Body of pancreas (tissue), 4 donors: ENCODE data around the gene SFT2D2. TPM values are rescaled to one million over a fixed set of nuclear protein-coding genes. Genes with fewer than 3 reads are reported as not detected.
A peak's percentile ranks its signal among the peaks of the same experiment; 100 is the strongest.

Source experiments
- ATAC-seq: fragments of 150-250 bp; one replicate; pipeline ENCODE4 v1.9.1; 2016
- DNase-seq, 4 donors: peaks; one replicate each; pipeline ENCODE4 v3.0.0-alpha.2; 2019
- H3K27ac ChIP-seq, 4 donors: fragments of 200-600 bp; sonication (generic); 1 replicate in 3 of 4; 2 replicates in 1 of 4; pipeline versions ENCODE4 v1.5.1 to v1.6.1; 2016 to 2019; ENCODE audit warnings: mild to moderate bottlenecking in 1 of 4, mixed read lengths in 1 of 4, moderate library complexity in 1 of 4
- H3K27me3 ChIP-seq, 2 donors: fragments of 200-600 bp; sonication (generic); one replicate each; pipeline ENCODE4 v1.6.0; 2016; ENCODE audit warnings: mild to moderate bottlenecking in 1 of 2
- H3K36me3 ChIP-seq, 2 donors: fragments of 200-600 bp; sonication (generic); replicated peaks in 1 of 2; 2 replicates each; pipeline ENCODE4 v1.5.1; 2016; ENCODE audit warnings: low read depth in 2 of 2; ENCODE audit not compliant: insufficient read depth in 1 of 2
- H3K4me1 ChIP-seq: fragments of 200-600 bp; sonication (generic); one replicate; pipeline ENCODE4 v1.6.0; 2016
- H3K4me3 ChIP-seq, 2 donors: fragments of 200-600 bp; sonication (generic); 1 replicate in 1 of 2; 2 replicates in 1 of 2; pipeline ENCODE4 v1.5.1; 2016 to 2019
- H3K9me3 ChIP-seq, 3 donors: fragments of 200-600 bp; sonication (generic); 1 replicate in 2 of 3; 2 replicates in 1 of 3; pipeline ENCODE4 v1.5.1; 2016
- CTCF ChIP-seq, 7 experiments: fragments of 450-650 bp in 4 of 7; fragments of 200-600 bp in 3 of 7; sonication (generic) in 3 of 7; IDR thresholded peaks; one replicate each; pipeline ENCODE4 v1.5.1; 2016 to 2019; ENCODE audit warnings: antibody characterized with exemption in 7 of 7
- POLR2A ChIP-seq, 3 donors: fragments of 450-650 bp; IDR thresholded peaks; one replicate each; pipeline ENCODE4 v1.6.1; 2016; ENCODE audit warnings: antibody characterized with exemption in 3 of 3, mild to moderate bottlenecking in 2 of 3
- WGBS, 2 donors: methylation state at CpG; one replicate each; pipeline ENCODE4 v1.1.5; 2017; 5-methylcytosine and 5-hydroxymethylcytosine counted together
- intact Hi-C: fragments of 100-400 bp; cut with DNase I; formaldehyde crosslinking; loops from one replicate; pipeline ENCODE4 v1.15.1; 2023
- small RNA-seq: library from RNA; depleted of rRNA; stranded (forward); fragments of <200 nt; gene quantifications from one replicate; pipeline ENCODE3, GENCODE V24; 2016
- total RNA-seq, 2 donors: library from RNA; depleted of rRNA; stranded (reverse); fragments of >200 nt; gene quantifications; one replicate each; pipeline ENCODE4 v1.1.0, GENCODE V29; 2016

The SFT2D2 gene
- total RNA-seq, 2 donors from 2014 or later: 13.8 to 19.5 TPM

GRCh38 chr1:168297019-168297730 is 71.4 kb downstream of the SFT2D2 start:
- intact Hi-C loops: no loop called here
- 75 to 80% methylated on average over 7 of the region's 7 CpGs for WGBS, 2 donors
- DNase-seq (peak in 1 of 4 donors; percentile 13), ATAC-seq (no peak)
- no peak overlapping the region for H3K27ac ChIP-seq
- TF ChIP-seq CTCF (IDR thresholded peaks at IDR 0.05): no peak
- no peak for TF ChIP-seq POLR2A (IDR thresholded peaks at IDR 0.05)
- no peaks in the 10 kb centered on the region for H3K27me3 ChIP-seq
- H3K36me3 ChIP-seq: no peaks in the 10 kb centered on the region
- H3K9me3 ChIP-seq: no peaks in the 10 kb centered on the region
- no peaks in the 10 kb centered on the region for H3K4me1 ChIP-seq
- H3K4me3 ChIP-seq: no peak overlapping the region

GRCh38 chr1:168298446-168298845 is 72.6 kb downstream of the SFT2D2 start:
- Histone ChIP-seq H3K27ac (no peak overlapping the region), H3K9me3 (no peaks in the 10 kb centered on the region), H3K27me3 (no peaks in the 10 kb centered on the region), H3K36me3 (no peaks in the 10 kb centered on the region), H3K4me1 (no peaks in the 10 kb centered on the region), H3K4me3 (no peak overlapping the region)
- no peak for DNase-seq
- TF ChIP-seq POLR2A (IDR thresholded peaks at IDR 0.05): no peak
- TF ChIP-seq CTCF (IDR thresholded peaks at IDR 0.05): no peak
- no peak for ATAC-seq
- intact Hi-C loops: no loop called here
- WGBS, 2 donors: 86 to 89% methylated on average over 3 of the region's 3 CpGs

GRCh38 chr1:168300626-168301025 is 74.8 kb downstream of the SFT2D2 start:
- no peak overlapping the region for H3K4me3 ChIP-seq
- no peaks in the 10 kb centered on the region for H3K9me3 ChIP-seq
- intact Hi-C loops: no loop called here
- 91 to 97% methylated on average over 2 of the region's 2 CpGs for WGBS, 2 donors
- TF ChIP-seq POLR2A (IDR thresholded peaks at IDR 0.05) (no peak), CTCF (IDR thresholded peaks at IDR 0.05) (no peak)
- H3K36me3 ChIP-seq: no peaks in the 10 kb centered on the region
- no peak overlapping the region for H3K27ac ChIP-seq
- DNase-seq: no peak
- no peaks in the 10 kb centered on the region for H3K4me1 ChIP-seq
- no peak for ATAC-seq
- no peaks in the 10 kb centered on the region for H3K27me3 ChIP-seq

- Histone ChIP-seq H3K27ac (no peak overlapping the region), H3K9me3 (no peaks in the 10 kb centered on the region), H3K4me3 (no peak overlapping the region), H3K36me3 (no peaks in the 10 kb centered on the region), H3K4me1 (no peaks in the 10 kb centered on the region), H3K27me3 (no peaks in the 10 kb centered on the region)
- DNase-seq (no peak), ATAC-seq (no peak)
- 58 to 60% methylated on average over 3 of the region's 3 CpGs for WGBS, 2 donors
- intact Hi-C loops: no loop called here
- TF ChIP-seq POLR2A (IDR thresholded peaks at IDR 0.05) (no peak), CTCF (IDR thresholded peaks at IDR 0.05) (no peak)
Measured at GRCh38 chr1:168301664-168302320, 76.0 kb downstream of the SFT2D2 start.

Small RNA genes lying within 50 kb of the gene (small RNA-seq; reads per million reads assigned to genes)
- gene AL021397.1 (not detected), gene RNU6-1310P (not detected)

Other genes starting within 250 kb of the SFT2D2 start
- 1 to 10 TPM; 2.6 to 6.5 TPM for gene GPR161, start 89.1 kb upstream of the SFT2D2 start, total RNA-seq
- gene TIPRL, start 47.0 kb upstream of the SFT2D2 start, total RNA-seq: 10 to 100 TPM in 1 of 2 donors, 1 to 10 TPM in 1; 4.9 to 10.1 TPM
- gene TBX19, start 54.9 kb downstream of the SFT2D2 start, total RNA-seq: 1 to 10 TPM in 1 of 2 donors, under 1 TPM in 1; 0.78 to 2.0 TPM